ES-I3 (cell line): Measurements from ENCODE around the gene GADL1.
A peak's percentile ranks its signal among the peaks of the same experiment; 100 is the strongest.

ENCODE experiments used
- H3K36me3 ChIP-seq: 2 replicates; pipeline ENCODE4 v1.6.1; 2013; ENCODE audit warnings: mild to moderate bottlenecking, low read length, control low read depth, moderate library complexity; ENCODE audit not compliant: insufficient read depth
- H3K4me1 ChIP-seq: 2 replicates; pipeline ENCODE4 v1.6.1; 2013; ENCODE audit warnings: mild to moderate bottlenecking, control low read depth, low read length; ENCODE audit not compliant: insufficient read depth
- H3K9ac ChIP-seq: 2 replicates; pipeline ENCODE4 v1.6.1; 2013; ENCODE audit warnings: low read depth, mild to moderate bottlenecking, low read length, moderate library complexity
- H3K9me3 ChIP-seq: 2 replicates; pipeline ENCODE4 v1.6.1; 2013; ENCODE audit warnings: mild to moderate bottlenecking, low read length, moderate library complexity; ENCODE audit not compliant: control insufficient read depth, insufficient read depth

Gene GADL1, protein sequence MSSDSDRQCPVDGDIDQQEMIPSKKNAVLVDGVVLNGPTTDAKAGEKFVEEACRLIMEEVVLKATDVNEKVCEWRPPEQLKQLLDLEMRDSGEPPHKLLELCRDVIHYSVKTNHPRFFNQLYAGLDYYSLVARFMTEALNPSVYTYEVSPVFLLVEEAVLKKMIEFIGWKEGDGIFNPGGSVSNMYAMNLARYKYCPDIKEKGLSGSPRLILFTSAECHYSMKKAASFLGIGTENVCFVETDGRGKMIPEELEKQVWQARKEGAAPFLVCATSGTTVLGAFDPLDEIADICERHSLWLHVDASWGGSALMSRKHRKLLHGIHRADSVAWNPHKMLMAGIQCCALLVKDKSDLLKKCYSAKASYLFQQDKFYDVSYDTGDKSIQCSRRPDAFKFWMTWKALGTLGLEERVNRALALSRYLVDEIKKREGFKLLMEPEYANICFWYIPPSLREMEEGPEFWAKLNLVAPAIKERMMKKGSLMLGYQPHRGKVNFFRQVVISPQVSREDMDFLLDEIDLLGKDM

DNA sequence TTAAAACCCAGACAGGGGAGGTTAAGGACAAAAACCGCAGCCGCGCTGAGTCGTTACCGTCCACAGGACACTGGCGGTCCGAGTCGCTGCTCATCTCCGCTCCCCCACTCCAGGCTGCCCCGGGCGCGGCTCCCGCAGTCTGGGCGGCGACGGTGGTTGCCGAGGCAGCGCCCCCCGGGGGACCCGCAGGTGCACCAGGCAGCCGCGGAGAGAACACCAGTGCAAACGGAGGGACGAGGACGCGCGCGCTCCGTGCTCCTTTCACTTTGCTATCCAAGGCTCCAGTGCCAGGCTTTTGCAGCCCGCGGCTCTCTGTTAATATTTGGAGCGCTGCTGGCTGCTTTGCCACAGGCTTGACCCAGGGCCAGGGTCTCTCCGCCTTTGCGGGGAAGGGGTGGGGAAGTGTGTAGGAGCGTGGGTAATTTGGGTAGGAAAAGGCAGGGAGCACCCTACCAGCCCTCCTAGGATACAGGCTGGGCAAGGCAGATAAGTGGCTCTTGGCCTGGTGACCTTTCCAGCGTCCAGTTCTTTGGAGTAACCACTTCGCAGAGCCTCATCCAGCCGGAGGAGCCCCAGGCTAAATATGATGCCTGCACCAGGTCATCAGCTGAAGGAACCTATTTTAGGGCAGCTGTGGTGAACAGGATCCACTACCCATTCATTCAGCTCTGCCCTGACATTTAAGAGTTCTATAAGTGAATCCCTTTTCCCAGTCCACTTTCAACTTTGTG is at the start of gene GADL1:
GADL1 (minus strand) TSS at position 141 of the 731 bp plus-strand sequence; CDS start at position 94, 47 bp downstream.
- Histone ChIP-seq H3K36me3 (no peaks in the 10 kb centered on the region), H3K9ac (peak within 1 kb of the TSS; percentile 60), H3K9me3 (no peaks in the 10 kb centered on the region), H3K4me1 (no peaks in the 10 kb centered on the region)

DNA sequence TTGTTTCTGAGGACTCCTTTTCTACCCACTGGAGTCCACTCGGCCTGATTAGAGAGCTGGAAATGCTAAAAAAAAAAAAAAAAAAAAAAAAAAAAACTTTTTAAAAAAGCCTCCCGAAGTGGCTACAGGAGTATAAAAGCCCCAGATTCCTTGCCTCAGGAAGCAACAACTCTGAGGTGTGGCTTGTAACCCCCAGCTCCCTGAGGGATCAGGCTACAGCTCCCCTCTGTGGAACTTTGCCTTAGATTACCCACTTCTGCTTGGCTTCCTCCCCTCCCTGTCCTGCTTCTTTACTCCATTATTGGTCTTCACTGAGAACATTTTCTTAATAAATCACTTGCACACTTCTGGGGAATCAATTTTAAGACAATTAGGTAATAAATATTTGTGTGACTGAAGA is 49.7 kb upstream of the GADL1 start:
- Histone ChIP-seq H3K4me1 (no peaks in the 10 kb centered on the region), H3K9ac (no peak overlapping the region), H3K36me3 (no peaks in the 10 kb centered on the region), H3K9me3 (no peaks in the 10 kb centered on the region)

DNA sequence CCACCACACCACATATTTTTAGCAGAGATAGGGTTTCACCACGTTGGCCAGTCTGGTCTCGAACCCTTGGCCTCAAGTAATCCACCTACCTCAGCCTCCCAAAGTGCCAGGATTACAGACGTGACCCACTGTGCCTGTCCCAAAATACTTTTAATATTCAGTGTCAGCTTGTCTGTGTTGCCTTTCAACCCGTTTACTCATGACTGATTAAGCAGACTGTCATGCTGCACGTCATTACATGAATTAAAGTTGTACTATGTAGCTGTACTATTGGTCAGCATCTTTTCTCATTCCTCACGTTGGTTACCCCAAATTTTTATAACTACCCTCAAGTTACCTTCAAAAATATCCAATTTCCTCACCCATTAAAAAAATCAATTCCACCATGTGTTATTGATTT is 48.7 kb upstream of the GADL1 start:
- Histone ChIP-seq H3K9me3 (no peaks in the 10 kb centered on the region), H3K36me3 (no peaks in the 10 kb centered on the region), H3K4me1 (no peaks in the 10 kb centered on the region), H3K9ac (no peak overlapping the region)

DNA sequence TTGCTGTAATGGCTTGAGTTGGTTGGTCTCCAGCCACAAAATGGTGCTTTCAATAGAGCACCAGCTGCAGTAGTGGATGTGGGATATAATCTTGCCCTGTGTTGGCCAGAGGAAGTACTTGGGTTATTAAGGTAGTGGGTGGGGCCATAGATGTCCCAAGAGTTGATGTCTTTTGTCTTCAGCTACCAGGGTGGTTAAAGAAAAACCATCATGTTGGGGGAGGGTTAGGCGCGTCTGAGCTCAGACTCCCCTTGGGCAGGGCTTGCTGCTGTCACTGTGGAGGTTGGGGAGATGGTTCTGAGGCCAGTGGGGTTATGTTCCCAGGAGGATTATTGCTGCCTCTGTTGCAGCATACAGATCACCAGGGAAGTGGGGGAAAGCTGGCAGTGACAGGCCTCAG is 46.9 kb upstream of the GADL1 start:
- H3K4me1 ChIP-seq: no peaks in the 10 kb centered on the region
- H3K36me3 ChIP-seq: no peaks in the 10 kb centered on the region
- 0 out of 2 replicates have a peak, but pooled peaks cover under 1% of the 10 kb centered on the region for H3K9me3 ChIP-seq
- no peak overlapping the region for H3K9ac ChIP-seq

DNA sequence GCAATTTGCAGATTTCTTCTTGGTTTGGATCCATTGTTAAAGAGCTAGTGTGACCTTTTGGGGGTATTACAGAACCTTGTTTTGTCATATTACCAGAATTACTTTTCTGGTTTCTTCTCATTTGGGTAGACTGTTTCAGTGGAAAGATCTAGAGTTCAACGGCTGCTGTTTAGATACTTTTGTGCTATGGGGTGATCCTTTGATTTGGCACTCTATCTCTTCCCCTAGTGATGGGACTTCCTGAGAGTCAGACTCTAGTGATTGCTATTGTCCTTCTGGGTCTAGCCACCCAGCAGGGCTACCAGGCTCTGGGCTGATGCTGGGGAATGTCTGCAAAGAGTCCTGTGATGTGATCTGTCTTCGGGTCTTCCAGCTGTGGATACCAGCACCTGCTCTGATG is 46.3 kb upstream of the GADL1 start:
- peaks cover 4% of the 10 kb centered on the region; the same call in 1 of the 2 replicates for H3K9me3 ChIP-seq
- no peaks in the 10 kb centered on the region for H3K4me1 ChIP-seq
- no peak overlapping the region for H3K9ac ChIP-seq
- no peaks in the 10 kb centered on the region for H3K36me3 ChIP-seq

DNA sequence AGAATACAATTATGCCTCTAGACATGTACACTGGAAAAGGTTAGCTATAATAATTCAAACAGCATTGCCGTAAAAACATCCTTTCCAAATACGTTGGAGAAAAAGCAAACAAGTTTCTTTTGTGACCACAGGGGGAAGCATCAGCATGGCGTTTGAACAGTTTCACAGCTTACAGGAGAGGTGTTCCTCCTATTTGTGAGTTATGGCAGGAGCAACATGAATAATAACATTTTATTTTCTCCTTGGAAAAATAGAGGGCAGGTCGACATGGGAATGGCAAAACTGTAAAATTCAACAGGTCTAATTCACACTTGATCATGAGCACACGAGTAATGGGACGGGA is 39.7 kb upstream of the GADL1 start:
- no peak overlapping the region for H3K9ac ChIP-seq
- no peaks in the 10 kb centered on the region for H3K36me3 ChIP-seq
- H3K4me1 ChIP-seq: no peaks in the 10 kb centered on the region
- H3K9me3 ChIP-seq: peaks cover 4% of the 10 kb centered on the region; the same call in 1 of the 2 replicates

DNA sequence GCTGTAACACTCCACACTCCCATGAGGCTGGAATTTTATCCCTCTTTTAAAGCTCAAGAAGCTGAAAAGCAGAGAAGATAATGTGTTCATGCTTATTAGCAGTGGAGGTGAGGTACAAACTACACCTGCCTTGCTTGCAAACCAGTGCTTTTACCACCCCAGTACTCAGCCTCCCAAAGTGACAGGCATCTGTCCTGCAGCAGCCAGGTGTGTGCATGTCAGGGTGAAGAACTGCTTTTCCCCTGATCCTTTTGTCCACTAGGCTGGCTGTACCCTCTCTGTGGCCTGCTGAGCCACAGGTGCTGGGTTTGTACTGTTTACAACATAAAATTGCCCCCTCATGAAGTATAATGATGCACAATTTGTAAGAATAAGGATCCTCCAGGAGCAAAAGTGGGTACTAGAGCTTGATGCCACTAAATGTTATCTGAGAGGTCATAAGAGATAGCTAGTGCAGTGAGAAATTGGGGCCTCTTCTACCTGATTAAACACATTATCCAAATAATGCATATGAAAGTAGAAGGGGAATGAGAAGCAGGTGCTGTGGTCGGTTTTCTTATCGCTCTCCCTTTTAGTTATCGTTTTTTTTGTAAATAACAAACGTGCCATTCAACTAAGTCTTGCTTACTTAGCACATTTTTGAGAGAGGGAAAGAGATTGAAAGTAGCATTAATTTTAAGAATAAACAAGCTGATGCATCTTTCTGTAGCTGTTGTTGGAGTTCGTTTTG is 39.2 kb upstream of the GADL1 start:
- no peaks in the 10 kb centered on the region for H3K4me1 ChIP-seq
- no peaks in the 10 kb centered on the region for H3K36me3 ChIP-seq
- no peak overlapping the region for H3K9ac ChIP-seq
- peaks cover 4% of the 10 kb centered on the region; the same call in 1 of the 2 replicates for H3K9me3 ChIP-seq

DNA sequence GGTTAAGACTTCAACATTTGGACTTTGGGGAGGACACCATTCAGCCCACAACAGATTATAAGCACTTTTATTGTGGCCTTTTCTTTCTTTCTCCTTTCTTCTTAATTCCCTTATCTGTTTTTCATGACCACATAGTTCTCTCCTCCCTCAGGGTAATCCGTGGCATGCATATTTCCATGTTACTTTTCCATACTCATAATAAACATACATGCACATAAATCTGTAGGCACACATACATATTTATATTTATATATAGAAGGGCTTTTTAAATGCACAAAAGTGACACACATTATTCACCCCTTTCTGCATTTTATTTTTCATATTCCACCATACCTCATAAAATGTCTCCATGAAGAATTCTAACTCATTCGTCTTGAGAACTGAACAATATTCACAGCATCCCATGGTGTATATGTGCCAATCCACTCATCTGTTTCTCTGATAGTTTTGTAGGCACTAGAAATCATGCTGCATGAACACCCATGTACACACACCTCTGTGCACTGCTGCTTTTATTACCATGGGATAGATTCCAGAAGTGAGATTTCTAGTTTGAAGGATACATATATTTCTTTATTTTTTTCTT is 38.1 kb upstream of the GADL1 start:
- no peak overlapping the region for H3K9ac ChIP-seq
- H3K36me3 ChIP-seq: no peaks in the 10 kb centered on the region
- no peaks in the 10 kb centered on the region for H3K4me1 ChIP-seq
- H3K9me3 ChIP-seq: peaks cover 4% of the 10 kb centered on the region; the same call in 1 of the 2 replicates

DNA sequence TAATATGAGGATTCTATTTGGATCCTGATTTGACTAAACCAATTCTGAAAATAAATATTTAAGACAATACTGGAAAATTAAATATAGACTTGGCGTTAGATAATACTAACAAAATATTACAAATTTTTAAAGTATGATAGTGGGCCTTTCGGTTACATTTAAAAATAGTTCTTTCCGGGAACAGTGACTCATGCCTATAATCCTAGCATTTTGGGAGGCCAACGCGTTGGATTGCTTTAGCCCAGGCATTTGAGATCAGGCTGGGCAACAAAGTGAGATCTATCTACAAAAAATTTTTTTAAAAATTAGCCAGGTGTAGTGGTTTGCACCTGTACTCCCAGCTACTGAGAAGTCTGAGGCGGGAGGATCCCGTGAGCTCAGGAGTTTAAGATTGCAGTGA is 30.3 kb upstream of the GADL1 start:
- no peak overlapping the region for H3K9ac ChIP-seq
- no peaks in the 10 kb centered on the region for H3K4me1 ChIP-seq
- H3K9me3 ChIP-seq: no peaks in the 10 kb centered on the region
- no peaks in the 10 kb centered on the region for H3K36me3 ChIP-seq

DNA sequence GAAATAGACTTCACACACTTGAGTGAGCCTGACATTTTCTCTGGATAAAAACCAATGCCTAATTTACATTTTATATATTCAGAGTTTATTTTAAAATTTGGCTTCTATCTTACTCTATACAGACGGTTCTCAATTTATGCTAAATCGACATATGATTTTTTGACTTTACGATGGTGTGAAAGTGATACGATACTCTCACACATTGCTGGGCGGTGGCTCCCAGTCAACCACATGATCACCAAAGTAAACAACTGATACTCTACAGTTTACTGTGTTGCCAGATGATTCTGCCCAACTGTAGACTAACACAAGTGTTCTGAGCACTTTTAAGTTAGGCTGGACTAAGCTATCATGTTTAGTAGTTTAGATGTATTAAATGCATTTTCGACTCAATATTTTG is 25.1 kb upstream of the GADL1 start:
- no peak overlapping the region for H3K9ac ChIP-seq
- no peaks in the 10 kb centered on the region for H3K4me1 ChIP-seq
- H3K36me3 ChIP-seq: no peaks in the 10 kb centered on the region
- H3K9me3 ChIP-seq: peaks cover 3% of the 10 kb centered on the region; the same call in 1 of the 2 replicates

DNA sequence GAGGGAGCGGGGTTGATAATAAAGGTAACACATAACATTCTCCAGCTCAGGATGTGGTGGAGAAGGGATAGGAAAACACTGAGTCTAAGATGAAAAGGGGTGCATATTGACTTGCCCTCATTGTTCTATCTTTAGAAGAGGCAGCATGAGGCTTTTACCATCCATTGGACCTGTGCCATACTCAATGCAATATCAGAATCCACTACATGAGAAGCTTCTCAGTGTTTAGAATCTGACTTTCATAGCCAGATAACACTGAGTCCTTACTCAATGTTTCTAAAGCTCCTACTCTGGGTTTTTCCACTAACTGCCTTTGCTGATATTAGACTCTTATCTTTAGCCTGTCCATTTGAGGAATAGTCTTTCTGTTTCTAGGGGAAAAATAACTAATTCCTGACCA is 24.3 kb upstream of the GADL1 start:
- Histone ChIP-seq H3K9ac (no peak overlapping the region), H3K9me3 (peaks cover 3% of the 10 kb centered on the region; the same call in 1 of the 2 replicates), H3K36me3 (no peaks in the 10 kb centered on the region)

DNA sequence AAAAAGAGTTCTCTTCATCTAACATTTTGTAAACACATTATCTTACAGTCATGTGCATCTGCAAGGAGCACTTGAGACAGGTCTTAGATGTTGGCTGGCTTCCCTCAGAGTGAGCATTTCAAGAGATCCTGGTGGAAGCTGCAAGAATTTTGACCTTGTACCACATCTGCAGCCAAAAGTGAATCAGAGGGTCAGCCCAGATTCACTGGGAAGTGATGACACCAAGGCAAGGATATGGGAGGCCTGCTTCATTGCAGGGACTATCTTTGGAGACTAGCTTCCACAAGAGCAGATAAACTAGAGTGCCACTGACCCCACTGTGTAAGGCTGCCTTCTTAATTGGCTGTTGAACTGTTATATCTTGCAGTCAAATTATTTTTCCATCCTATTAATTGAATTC is 21.3 kb upstream of the GADL1 start:
- Histone ChIP-seq H3K4me1 (no peaks in the 10 kb centered on the region), H3K9me3 (peaks cover 3% of the 10 kb centered on the region; the same call in 1 of the 2 replicates), H3K9ac (no peak overlapping the region), H3K36me3 (no peaks in the 10 kb centered on the region)

More for the DNA sequence above, 24.3 kb upstream of the GADL1 start:
- H3K4me1 ChIP-seq: no peaks in the 10 kb centered on the region

DNA sequence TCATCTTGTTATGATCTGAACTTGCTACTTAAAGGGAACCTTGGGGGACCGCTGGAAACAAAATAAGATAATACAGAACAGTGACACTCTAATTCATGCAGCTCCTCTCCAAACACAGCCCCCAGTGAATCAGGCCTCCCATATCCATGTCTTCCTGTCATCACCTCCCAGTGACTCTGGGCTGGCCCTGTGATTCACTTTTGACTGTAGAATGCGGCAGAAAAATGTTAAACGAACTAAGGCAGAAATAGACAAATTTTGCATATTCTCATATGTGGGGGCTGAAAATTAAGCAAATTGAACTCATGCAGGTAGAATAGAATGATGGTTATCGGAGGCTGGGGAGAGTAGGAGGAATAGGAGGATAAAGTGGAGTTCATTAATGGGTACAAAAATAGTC is 20.2 kb upstream of the GADL1 start:
- 0 out of 2 replicates have a peak, but pooled peaks cover 3% of the 10 kb centered on the region for H3K4me1 ChIP-seq
- H3K9ac ChIP-seq: no peak overlapping the region
- H3K36me3 ChIP-seq: no peaks in the 10 kb centered on the region
- peaks cover 3% of the 10 kb centered on the region; the same call in 1 of the 2 replicates for H3K9me3 ChIP-seq

DNA sequence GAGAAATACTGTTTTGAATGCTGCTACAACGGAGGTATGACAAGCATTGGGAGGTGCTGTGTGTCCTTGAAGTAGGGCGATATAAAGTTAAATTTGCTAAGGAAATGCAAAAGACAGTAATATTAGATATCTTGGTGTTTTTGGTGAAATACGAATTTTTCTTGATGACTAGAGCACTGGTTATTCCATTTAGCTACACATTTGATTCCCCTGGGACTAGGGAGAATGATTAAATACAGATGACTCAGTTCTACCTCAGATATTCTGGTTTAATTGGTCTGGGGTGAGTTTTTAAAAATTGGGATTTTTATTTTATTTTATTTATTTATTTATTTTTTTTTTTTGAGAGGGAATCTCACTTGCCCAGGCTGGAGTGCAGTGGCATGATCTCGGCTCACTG is 18.7 kb upstream of the GADL1 start:
- Histone ChIP-seq H3K4me1 (peaks cover 11% of the 10 kb centered on the region; the same call in 1 of the 2 replicates), H3K9ac (no peak overlapping the region), H3K9me3 (no peaks in the 10 kb centered on the region), H3K36me3 (no peaks in the 10 kb centered on the region)
